Caco-2 (cell line): ENCODE measurements around the gene LENG8. TPM values are rescaled to one million over a fixed set of nuclear protein-coding genes. Genes with fewer than 3 reads are reported as not detected.

Source experiments
- BruUV-seq: library from RNA; stranded (reverse); fragments of 400-500 nt; replicated peaks from 2 replicates; lab custom pipeline; 2021; lab: Mats Ljungman, UMichigan
- CTCF ChIA-PET: fragments of 300-600 bp; sonication (Branson Sonifier 250); formaldehyde crosslinking; loops from one replicate; lab custom pipeline; 2022; ENCODE audit warnings: antibody characterized with exemption; lab: Charles Lee
- POLR2A ChIA-PET: fragments of 300-600 bp; sonication (Branson Sonifier 250); formaldehyde crosslinking; loops from one replicate; lab custom pipeline; 2022; ENCODE audit warnings: antibody characterized with exemption; lab: Charles Lee
- DNase-seq, 2 experiments: peaks; one replicate each; pipeline versions ENCODE4 v3.0.0 to v3.0.0-alpha.2; 2020 to 2022
- H3K27me3 ChIP-seq: replicated peaks from 2 replicates; pipeline ENCODE4 v1.6.0; 2011; ENCODE audit warnings: low read length; ENCODE audit not compliant: control insufficient read depth, insufficient read depth
- H3K36me3 ChIP-seq: 2 replicates; pipeline ENCODE4 v1.5.1; 2011; ENCODE audit warnings: low read length; ENCODE audit not compliant: control insufficient read depth, insufficient read depth
- H3K4me1 ChIP-seq: fragments of 250-450 bp; sonication (Bioruptor Pico); 2 replicates; pipeline ENCODE4 v1.5.1; 2020; ENCODE audit warnings: mild to moderate bottlenecking
- H3K4me3 ChIP-seq: 2 replicates; pipeline ENCODE4 v1.5.1; 2011; ENCODE audit warnings: low read depth, mild to moderate bottlenecking, control low read depth, low read length
- H3K9me3 ChIP-seq: fragments of 250-450 bp; sonication (Bioruptor Pico); 2 replicates; pipeline ENCODE4 v1.5.1; 2020; ENCODE audit warnings: mild to moderate bottlenecking, moderate library complexity
- H3K27ac Mint-ChIP-seq: one replicate; pipeline ENCODE4 v1.8.0; 2022; ENCODE audit warnings: mixed read lengths; ENCODE audit not compliant: unreplicated experiment
- H3K27me3 Mint-ChIP-seq: one replicate; pipeline ENCODE4 v1.8.0; 2022; ENCODE audit warnings: mixed read lengths; ENCODE audit not compliant: insufficient read depth, unreplicated experiment
- H3K36me3 Mint-ChIP-seq: one replicate; pipeline ENCODE4 v1.8.0; 2022; ENCODE audit warnings: mild to moderate bottlenecking, mixed read lengths; ENCODE audit not compliant: insufficient read depth, unreplicated experiment
- H3K4me1 Mint-ChIP-seq: one replicate; pipeline ENCODE4 v1.8.0; 2022; ENCODE audit warnings: low read depth, mixed read lengths; ENCODE audit not compliant: unreplicated experiment
- H3K4me3 Mint-ChIP-seq: one replicate; pipeline ENCODE4 v1.8.0; 2022; ENCODE audit warnings: mild to moderate bottlenecking, moderate library complexity, mixed read lengths; ENCODE audit not compliant: unreplicated experiment
- H3K9me3 Mint-ChIP-seq: one replicate; pipeline ENCODE4 v1.8.0; 2022; ENCODE audit warnings: mixed read lengths; ENCODE audit not compliant: unreplicated experiment
- intact Hi-C: fragments of 100-400 bp; cut with micrococcal nuclease; formaldehyde crosslinking; loops from one replicate; pipeline ENCODE4 v1.10.0; 2022; ENCODE audit not compliant: unreplicated experiment
- total RNA-seq: library from RNA; stranded (reverse); gene quantifications from 2 replicates; pipeline ENCODE4 v1.2.3, GENCODE V29; 2022
- TF ChIP-seq, protein P1 (sequence below), 2 experiments: fragments of 200-600 bp in 1 of 2; IDR thresholded peaks; 1 replicate in 1 of 2; 2 replicates in 1 of 2; pipeline versions ENCODE4 v1.5.1 to v1.8.0; 2011 to 2022; ENCODE audit warnings: antibody characterized with exemption in 1 of 2, control low read depth in 1 of 2, inconsistent platforms in 1 of 2, low read depth in 1 of 2, low read length in 1 of 2, mild to moderate bottlenecking in 1 of 2, moderate library complexity in 1 of 2; ENCODE audit not compliant: insufficient read depth in 1 of 2, severe bottlenecking in 1 of 2, unreplicated experiment in 1 of 2

Gene LENG8
- total RNA-seq, 1 experiment from 2014 or later, result 143 TPM

DNA sequence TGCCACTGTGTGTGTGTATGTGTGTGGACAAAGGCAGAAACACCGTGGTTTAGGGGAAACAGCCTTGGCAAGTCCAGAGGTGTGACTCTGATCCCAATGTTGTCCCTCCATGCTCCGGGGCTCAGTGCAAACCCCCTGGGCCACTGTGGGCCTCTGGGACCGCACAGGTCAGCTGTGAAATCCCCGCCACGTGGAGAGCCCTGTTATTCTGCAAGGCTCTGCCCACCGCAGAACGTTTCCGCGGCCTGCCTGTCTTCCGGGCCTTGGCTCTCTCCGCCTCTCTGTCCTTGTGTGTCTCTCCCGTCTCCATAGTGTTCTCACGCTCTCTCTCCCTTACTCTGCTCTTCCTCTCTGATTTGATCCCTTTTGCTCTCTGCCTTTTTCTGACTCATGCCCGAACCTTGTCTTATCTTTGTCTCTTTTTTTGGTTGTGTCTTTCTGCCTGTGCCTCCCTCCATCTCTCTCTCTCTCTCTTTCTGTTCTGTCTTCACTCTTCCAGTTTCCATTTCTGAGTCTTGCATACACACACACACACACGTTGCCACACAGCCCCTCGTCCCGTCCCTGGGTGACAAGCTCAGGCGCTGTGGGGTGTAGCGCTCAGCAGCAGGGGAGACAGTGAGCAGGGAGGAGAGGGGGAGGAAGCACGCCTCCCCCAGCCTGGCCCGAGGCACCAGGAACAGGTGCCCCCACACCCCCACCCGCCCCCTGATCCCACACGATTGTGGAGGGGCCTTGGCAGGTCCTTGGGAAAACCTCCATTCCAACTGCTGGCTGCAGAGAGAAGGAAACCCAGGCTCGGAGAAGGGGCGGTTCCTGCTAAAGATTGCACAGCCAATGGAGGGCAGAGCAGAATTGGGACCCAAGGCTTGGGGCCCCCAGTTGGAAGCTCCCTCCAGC lies 30.7 kb upstream of the LENG8 start:
- H3K4me3 ChIP-seq, result no peak overlapping the region
- Mint-ChIP-seq H3K4me1 (peaks cover 7% of the 10 kb centered on the region), H3K27me3 (no peaks in the 10 kb centered on the region), H3K9me3 (peaks cover 31% of the 10 kb centered on the region), H3K27ac (no peak overlapping the region), H3K36me3 (no peaks in the 10 kb centered on the region), H3K4me3 (no peak overlapping the region)
- no peaks in the 10 kb centered on the region for H3K27me3 ChIP-seq
- H3K36me3 ChIP-seq, result no peaks in the 10 kb centered on the region
- no TSS peak for BruUV-seq
- TF ChIP-seq, protein P1, sequence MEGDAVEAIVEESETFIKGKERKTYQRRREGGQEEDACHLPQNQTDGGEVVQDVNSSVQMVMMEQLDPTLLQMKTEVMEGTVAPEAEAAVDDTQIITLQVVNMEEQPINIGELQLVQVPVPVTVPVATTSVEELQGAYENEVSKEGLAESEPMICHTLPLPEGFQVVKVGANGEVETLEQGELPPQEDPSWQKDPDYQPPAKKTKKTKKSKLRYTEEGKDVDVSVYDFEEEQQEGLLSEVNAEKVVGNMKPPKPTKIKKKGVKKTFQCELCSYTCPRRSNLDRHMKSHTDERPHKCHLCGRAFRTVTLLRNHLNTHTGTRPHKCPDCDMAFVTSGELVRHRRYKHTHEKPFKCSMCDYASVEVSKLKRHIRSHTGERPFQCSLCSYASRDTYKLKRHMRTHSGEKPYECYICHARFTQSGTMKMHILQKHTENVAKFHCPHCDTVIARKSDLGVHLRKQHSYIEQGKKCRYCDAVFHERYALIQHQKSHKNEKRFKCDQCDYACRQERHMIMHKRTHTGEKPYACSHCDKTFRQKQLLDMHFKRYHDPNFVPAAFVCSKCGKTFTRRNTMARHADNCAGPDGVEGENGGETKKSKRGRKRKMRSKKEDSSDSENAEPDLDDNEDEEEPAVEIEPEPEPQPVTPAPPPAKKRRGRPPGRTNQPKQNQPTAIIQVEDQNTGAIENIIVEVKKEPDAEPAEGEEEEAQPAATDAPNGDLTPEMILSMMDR (IDR thresholded peaks at IDR 0.05; ENCODE audit: insufficient read depth in 1 of 2, low read depth in 1 of 2, low read length in 1 of 2, severe bottlenecking in 1 of 2, unreplicated experiment in 1 of 2), result no peak
- peaks cover 12% of the 10 kb centered on the region for H3K4me1 ChIP-seq
- no peak for DNase-seq
- ChIA-PET CTCF (interaction anchor here (0.7 kb wide), 1 partner anchor 99 kb away, joined by 4 read pairs; no protein-coding TSS in a partner anchor), POLR2A (no interaction called here)
- no peaks in the 10 kb centered on the region for H3K9me3 ChIP-seq
- intact Hi-C loops, result no loop called here

DNA sequence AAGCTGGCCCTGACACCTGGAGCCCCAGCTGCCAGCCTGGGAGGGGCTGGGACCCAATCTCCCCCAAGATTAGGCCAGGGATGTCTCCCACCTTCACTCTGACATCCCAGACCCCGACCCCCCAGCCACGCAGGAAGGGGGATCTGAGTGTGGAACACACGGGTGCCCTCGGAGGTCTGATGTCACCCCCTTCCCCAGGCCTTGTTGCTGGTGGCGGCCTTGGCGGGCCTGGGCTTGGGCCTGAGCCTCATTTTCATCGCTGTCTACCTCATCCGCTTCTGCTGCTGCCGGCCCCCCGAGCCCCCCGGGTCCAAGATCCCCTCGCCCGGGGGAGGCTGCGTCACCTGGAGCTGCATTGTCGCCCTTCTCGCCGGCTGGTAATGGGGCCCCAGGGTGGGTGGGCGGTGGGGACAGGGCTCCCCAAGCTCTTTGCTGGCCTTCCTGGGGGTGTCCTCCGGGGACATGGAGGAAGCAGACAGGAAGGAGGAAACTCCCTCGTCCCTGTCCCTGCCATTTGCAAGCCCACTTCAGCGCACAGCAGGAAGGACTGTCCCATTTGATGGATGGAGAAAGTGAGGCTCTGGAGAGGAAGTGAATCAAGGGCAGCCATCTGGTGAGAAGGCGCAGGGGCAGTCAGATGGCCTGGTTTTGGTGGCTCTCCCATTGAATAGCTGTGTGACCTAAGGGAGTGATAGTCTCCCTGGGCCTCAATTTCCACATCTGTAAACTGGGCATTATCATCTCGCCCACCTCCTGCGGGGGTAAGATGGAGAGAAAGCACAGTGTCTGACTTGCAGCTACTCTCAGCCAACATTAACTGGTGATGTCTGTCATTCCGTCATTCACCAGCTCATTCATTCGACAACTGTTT lies 29.8 kb upstream of the LENG8 start:
- BruUV-seq, result no TSS peak
- TF ChIP-seq, protein P1 (IDR thresholded peaks at IDR 0.05; ENCODE audit: insufficient read depth in 1 of 2, low read depth in 1 of 2, low read length in 1 of 2, severe bottlenecking in 1 of 2, unreplicated experiment in 1 of 2), result no peak
- no peaks in the 10 kb centered on the region for H3K9me3 ChIP-seq
- ChIA-PET CTCF (interaction anchor here (0.7 kb wide), 1 partner anchor 98 kb away, joined by 4 read pairs; no protein-coding TSS in a partner anchor), POLR2A (interaction anchor here (0.5 kb wide), 1 partner anchor 45 kb away, joined by 3 read pairs; the partner anchor contains the start of gene LENG9)
- intact Hi-C loops, result no loop called here
- Mint-ChIP-seq H3K4me1 (peaks cover 7% of the 10 kb centered on the region), H3K36me3 (no peaks in the 10 kb centered on the region), H3K9me3 (peaks cover 22% of the 10 kb centered on the region), H3K27me3 (no peaks in the 10 kb centered on the region), H3K27ac (no peak overlapping the region), H3K4me3 (no peak overlapping the region)
- H3K27me3 ChIP-seq, result no peaks in the 10 kb centered on the region
- H3K4me1 ChIP-seq, result peaks cover 12% of the 10 kb centered on the region
- DNase-seq, result no peak
- H3K4me3 ChIP-seq, result no peak overlapping the region
- H3K36me3 ChIP-seq, result no peaks in the 10 kb centered on the region

- Histone ChIP-seq H3K27me3 (no peaks in the 10 kb centered on the region), H3K4me3 (no peak overlapping the region), H3K36me3 (no peaks in the 10 kb centered on the region), H3K9me3 (no peaks in the 10 kb centered on the region), H3K4me1 (peaks cover 12% of the 10 kb centered on the region)
- intact Hi-C loops, result no loop called here
- H3K9me3 Mint-ChIP-seq, result peaks cover 17% of the 10 kb centered on the region
- no peaks in the 10 kb centered on the region for H3K36me3 Mint-ChIP-seq
- CTCF ChIA-PET, result interaction anchor here (0.5 to 0.7 kb wide), 4 partner anchors 11 to 1047 kb away, joined by 3 to 5 read pairs (median 3); no protein-coding TSS in a partner anchor
- peaks cover 7% of the 10 kb centered on the region for H3K4me1 Mint-ChIP-seq
- no peaks in the 10 kb centered on the region for H3K27me3 Mint-ChIP-seq
- no peak overlapping the region for H3K4me3 Mint-ChIP-seq
- POLR2A ChIA-PET, result no interaction called here
- no TSS peak for BruUV-seq
- no peak for DNase-seq
- TF ChIP-seq, protein P1 (IDR thresholded peaks at IDR 0.05; ENCODE audit: insufficient read depth in 1 of 2, low read depth in 1 of 2, low read length in 1 of 2, severe bottlenecking in 1 of 2, unreplicated experiment in 1 of 2), result no peak
- no peak overlapping the region for H3K27ac Mint-ChIP-seq
Observed at GRCh38 chr19:54420068-54420382, 29.0 kb upstream of the LENG8 start.
